C4-2B (cell line): ENCODE measurements around the gene MAN2B2.

Experiments
- CTCF ChIP-seq: fragments of 450-650 bp; conservative IDR thresholded peaks from 2 replicates; pipeline ENCODE4 v1.5.1; 2017; ENCODE audit warnings: mild to moderate bottlenecking
- ZFX ChIP-seq: fragments of 450-650 bp; IDR thresholded peaks from 2 replicates; pipeline ENCODE4 v1.6.1; 2017

GRCh38 chr4:6591313-6591712 lies 16.3 kb downstream of the MAN2B2 start:
- TF ChIP-seq CTCF (no peak), ZFX (no peak)
